Cardiac muscle cell (in vitro differentiated cells and primary cell): ENCODE results near the gene PYCARD. TPM values are rescaled to one million over a fixed set of nuclear protein-coding genes. Genes with fewer than 3 reads are reported as not detected.
"Not testable (repeated sequence)": the region's sequence is repeated elsewhere in the genome, so short reads cannot be mapped to it uniquely, and the experiment has no call there.

ENCODE experiments used
- DNase-seq, 2 donors: peaks; one replicate each; pipeline versions ENCODE4 v3.0.0 to v3.0.0-alpha.2; 2010 to 2017; ENCODE audit warnings: low read depth in 1 of 2, low spot score in 1 of 2
- H3K27ac ChIP-seq: fragments of 200-600 bp; sonication (generic); 2 replicates; pipeline ENCODE4 v1.5.1; 2016
- H3K27me3 ChIP-seq: fragments of 200-600 bp; sonication (generic); 2 replicates; pipeline ENCODE4 v1.6.0; 2016; ENCODE audit warnings: control low read depth
- H3K36me3 ChIP-seq: fragments of 200-600 bp; sonication (generic); 2 replicates; pipeline ENCODE4 v1.5.1; 2016; ENCODE audit warnings: control low read depth
- H3K4me1 ChIP-seq: fragments of 200-600 bp; sonication (generic); 2 replicates; pipeline ENCODE4 v1.8.1; 2017; ENCODE audit warnings: low read depth, mild to moderate bottlenecking, mixed run types
- H3K4me3 ChIP-seq: fragments of 200-600 bp; sonication (generic); 2 replicates; pipeline ENCODE4 v1.5.1; 2016; ENCODE audit warnings: mild to moderate bottlenecking
- H3K9me3 ChIP-seq: fragments of 200-600 bp; sonication (generic); 2 replicates; pipeline ENCODE4 v1.5.1; 2017; ENCODE audit warnings: low read depth, mild to moderate bottlenecking, control low read depth
- CTCF ChIP-seq: IDR thresholded peaks from 2 replicates; pipeline ENCODE4 v1.5.1; 2012; ENCODE audit warnings: low read depth, mild to moderate bottlenecking, low read length
- polyA plus RNA-seq: library from polyadenylated mRNA; unstranded; fragments of >200 nt; fragmentation: Nextera tagmentation; extraction: Ambion mirVana; gene quantifications from 2 replicates; pipeline ENCODE4 v1.2.1, GENCODE V29; 2016
- total RNA-seq: library from RNA; depleted of rRNA; stranded (reverse); fragments of >200 nt; gene quantifications from 2 replicates; pipeline ENCODE4 v1.2.3, GENCODE V29; 2016

The PYCARD gene
- total and polyA plus RNA-seq, 2 experiments from 2014 or later, result 1.4 to 2.3 TPM

GRCh38 chr16:31179219-31179746 is 23.3 kb downstream of the PYCARD start:
- no peak for DNase-seq
- Histone ChIP-seq H3K27me3 (no peaks in the 10 kb centered on the region), H3K27ac (peak overlapping the region; percentile 98), H3K36me3 (peaks cover 19% of the 10 kb centered on the region), H3K4me3 (peak overlapping the region; percentile 94), H3K4me1 (peaks cover 16% of the 10 kb centered on the region), H3K9me3 (no peaks in the 10 kb centered on the region)
- no peak for TF ChIP-seq CTCF

GRCh38 chr16:31177136-31177535 is 25.4 kb downstream of the PYCARD start:
- no peak overlapping the region for H3K4me3 ChIP-seq
- peaks cover 9% of the 10 kb centered on the region for H3K4me1 ChIP-seq
- DNase-seq, result no peak
- H3K27ac ChIP-seq, result no peak overlapping the region
- no peaks in the 10 kb centered on the region for H3K27me3 ChIP-seq
- no peaks in the 10 kb centered on the region for H3K9me3 ChIP-seq
- no peaks in the 10 kb centered on the region for H3K36me3 ChIP-seq
- no peak for TF ChIP-seq CTCF

GRCh38 chr16:31170048-31170447 is 32.5 kb downstream of the PYCARD start:
- not testable (repeated sequence) for H3K9me3 ChIP-seq, H3K4me1 ChIP-seq, H3K4me3 ChIP-seq, H3K36me3 ChIP-seq, DNase-seq, H3K27me3 ChIP-seq
- H3K27ac ChIP-seq, result peak overlapping the region; percentile 82

- no peaks in the 10 kb centered on the region for H3K27me3 ChIP-seq
- no peaks in the 10 kb centered on the region for H3K36me3 ChIP-seq
- TF ChIP-seq CTCF, result no peak
- no peak overlapping the region for H3K27ac ChIP-seq
- H3K9me3 ChIP-seq, result no peaks in the 10 kb centered on the region
- H3K4me1 ChIP-seq, result peaks cover 6% of the 10 kb centered on the region
- no peak for DNase-seq
- H3K4me3 ChIP-seq, result no peak overlapping the region
Measured at GRCh38 chr16:31168848-31169247, 33.7 kb downstream of the PYCARD start.

GRCh38 chr16:31167315-31167714 is 35.2 kb downstream of the PYCARD start:
- Histone ChIP-seq H3K27me3 (no peaks in the 10 kb centered on the region), H3K36me3 (no peaks in the 10 kb centered on the region), H3K9me3 (no peaks in the 10 kb centered on the region), H3K27ac (no peak overlapping the region), H3K4me1 (peaks cover 6% of the 10 kb centered on the region), H3K4me3 (no peak overlapping the region)
- DNase-seq, result no peak
- TF ChIP-seq CTCF, result no peak

GRCh38 chr16:31157136-31157535 is 45.4 kb downstream of the PYCARD start:
- no peak for TF ChIP-seq CTCF
- no peak overlapping the region for H3K4me3 ChIP-seq
- H3K9me3 ChIP-seq, result no peaks in the 10 kb centered on the region
- no peak overlapping the region for H3K27ac ChIP-seq
- no peaks in the 10 kb centered on the region for H3K36me3 ChIP-seq
- H3K4me1 ChIP-seq, result no peaks in the 10 kb centered on the region
- no peaks in the 10 kb centered on the region for H3K27me3 ChIP-seq
- no peak for DNase-seq

Other genes starting within 250 kb of the PYCARD start
- gene SETD1A, start 245.0 kb downstream of the PYCARD start, total RNA-seq, result 10.4 and 32.3 TPM in 2 replicates
- gene SETD1A, start 245.0 kb downstream of the PYCARD start, polyA plus RNA-seq, result 1.9 and 4.4 TPM in 2 replicates
- 5.8 and 6.5 TPM in 2 replicates for gene HSD3B7, start 217.6 kb downstream of the PYCARD start, total RNA-seq
- gene HSD3B7, start 217.6 kb downstream of the PYCARD start, polyA plus RNA-seq, result 7.5 and 8.5 TPM in 2 replicates
- 8.1 and 13.7 TPM in 2 replicates for gene STX1B, start 192.1 kb downstream of the PYCARD start, total RNA-seq
- 5.6 and 8.0 TPM in 2 replicates for gene STX1B, start 192.1 kb downstream of the PYCARD start, polyA plus RNA-seq
- 25.3 and 26.7 TPM in 2 replicates for gene STX4, start 169.2 kb downstream of the PYCARD start, total RNA-seq
- 48.3 and 53.2 TPM in 2 replicates for gene STX4, start 169.2 kb downstream of the PYCARD start, polyA plus RNA-seq
- gene ZNF668, start 128.5 kb downstream of the PYCARD start, total RNA-seq, result 16.2 and 18.2 TPM in 2 replicates
- gene ZNF668, start 128.5 kb downstream of the PYCARD start, polyA plus RNA-seq, result 7.4 and 10.0 TPM in 2 replicates
- 20.3 and 32.6 TPM in 2 replicates for gene ZNF646, start 128.3 kb downstream of the PYCARD start, total RNA-seq
- gene ZNF646, start 128.3 kb downstream of the PYCARD start, polyA plus RNA-seq, result 7.1 and 8.5 TPM in 2 replicates
- 2.7 and 5.8 TPM in 2 replicates for gene PRSS53, start 113.8 kb downstream of the PYCARD start, total RNA-seq
- 0.35 and 0.94 TPM in 2 replicates for gene PRSS53, start 113.8 kb downstream of the PYCARD start, polyA plus RNA-seq
- gene VKORC1, start 108.0 kb downstream of the PYCARD start, total RNA-seq, result 146 and 148 TPM in 2 replicates
- 161 and 188 TPM in 2 replicates for gene VKORC1, start 108.0 kb downstream of the PYCARD start, polyA plus RNA-seq
- 109 and 121 TPM in 2 replicates for gene BCKDK, start 94.4 kb downstream of the PYCARD start, total RNA-seq
- gene BCKDK, start 94.4 kb downstream of the PYCARD start, polyA plus RNA-seq, result 147 and 151 TPM in 2 replicates
- 88.8 and 112 TPM in 2 replicates for gene KAT8, start 85.1 kb downstream of the PYCARD start, total RNA-seq
- 63.0 and 80.6 TPM in 2 replicates for gene KAT8, start 85.1 kb downstream of the PYCARD start, polyA plus RNA-seq
- 11.6 TPM in 2 replicates for gene PRSS8, start 67.0 kb downstream of the PYCARD start, total RNA-seq
- gene PRSS8, start 67.0 kb downstream of the PYCARD start, polyA plus RNA-seq, result 19.5 and 22.5 TPM in 2 replicates
- gene PRSS36, start 52.7 kb downstream of the PYCARD start, total RNA-seq, result 0.63 and 1.1 TPM in 2 replicates
- gene PRSS36, start 52.7 kb downstream of the PYCARD start, polyA plus RNA-seq, result 1.8 and 3.3 TPM in 2 replicates
- gene FUS, start 22.6 kb downstream of the PYCARD start, total RNA-seq, result 40.6 and 54.4 TPM in 2 replicates
- 386 and 618 TPM in 2 replicates for gene FUS, start 22.6 kb downstream of the PYCARD start, polyA plus RNA-seq
- 0.21 and 0.51 TPM in 2 replicates for gene TRIM72, start 11.4 kb upstream of the PYCARD start, total RNA-seq
- not detected in 2 replicates for gene TRIM72, start 11.4 kb upstream of the PYCARD start, polyA plus RNA-seq
- gene PYDC1, start 14.4 kb upstream of the PYCARD start, total RNA-seq, result not detected in 2 replicates
- 0.30 TPM in 1 of 2 replicates, not detected in the other for gene PYDC1, start 14.4 kb upstream of the PYCARD start, polyA plus RNA-seq
- 0.07 TPM in 1 of 2 replicates, not detected in the other for gene ITGAM, start 57.2 kb upstream of the PYCARD start, total RNA-seq
- not detected in 2 replicates for gene ITGAM, start 57.2 kb upstream of the PYCARD start, polyA plus RNA-seq
- gene ITGAX, start 152.4 kb upstream of the PYCARD start, total RNA-seq, result 0.53 and 0.69 TPM in 2 replicates
- gene ITGAX, start 152.4 kb upstream of the PYCARD start, polyA plus RNA-seq, result not detected in 2 replicates
- not detected in 2 replicates for gene ITGAD, start 190.6 kb upstream of the PYCARD start, total RNA-seq
- 0.31 TPM in 1 of 2 replicates, not detected in the other for gene ITGAD, start 190.6 kb upstream of the PYCARD start, polyA plus RNA-seq
- 40.7 and 69.7 TPM in 2 replicates for gene COX6A2, start 225.6 kb upstream of the PYCARD start, total RNA-seq
- 166 and 187 TPM in 2 replicates for gene COX6A2, start 225.6 kb upstream of the PYCARD start, polyA plus RNA-seq
- gene ZNF843, start 240.0 kb upstream of the PYCARD start, total RNA-seq, result 10.3 and 14.0 TPM in 2 replicates
- 4.1 and 4.3 TPM in 2 replicates for gene ZNF843, start 240.0 kb upstream of the PYCARD start, polyA plus RNA-seq